BLaER1 (cell line): ENCODE results near the gene PTGIS.

ENCODE experiments used
- H3K27ac ChIP-seq: shearing (Covaris generic); formaldehyde crosslinking; 2 replicates; pipeline ENCODE4 v1.8.1; 2022
- H3K27me3 ChIP-seq: shearing (Covaris generic); formaldehyde crosslinking; 2 replicates; pipeline ENCODE4 v1.8.1; 2022
- H3K36me3 ChIP-seq: shearing (Covaris generic); formaldehyde crosslinking; 2 replicates; pipeline ENCODE4 v1.8.1; 2022
- H3K4me1 ChIP-seq: shearing (Covaris generic); formaldehyde crosslinking; 2 replicates; pipeline ENCODE4 v1.8.1; 2022
- H3K4me2 ChIP-seq: shearing (Covaris generic); formaldehyde crosslinking; 2 replicates; pipeline ENCODE4 v1.8.1; 2022
- H3K4me3 ChIP-seq: shearing (Covaris generic); formaldehyde crosslinking; 2 replicates; pipeline ENCODE4 v1.8.1; 2022
- H3K9ac ChIP-seq: shearing (Covaris generic); formaldehyde crosslinking; 2 replicates; pipeline ENCODE4 v1.8.1; 2022
- H3K9me3 ChIP-seq: shearing (Covaris generic); formaldehyde crosslinking; 2 replicates; pipeline ENCODE4 v1.8.1; 2022
- H4K20me1 ChIP-seq: shearing (Covaris generic); formaldehyde crosslinking; 2 replicates; pipeline ENCODE4 v1.8.1; 2022
- Cebpa-rat ChIP-seq: shearing (Covaris generic); IDR thresholded peaks from 2 replicates; pipeline ENCODE4 v1.8.1; 2022

PTGIS gene

GRCh38 chr20:49478266-49478665, 89.7 kb downstream of the PTGIS start:
- Histone ChIP-seq H3K9me3 (no peaks in the 10 kb centered on the region), H3K36me3 (no peaks in the 10 kb centered on the region), H3K4me2 (no peak overlapping the region), H3K4me3 (no peak overlapping the region), H3K4me1 (no peaks in the 10 kb centered on the region), H3K27ac (no peak overlapping the region), H4K20me1 (peaks cover 25% of the 10 kb centered on the region; the same call in 1 of the 2 replicates), H3K9ac (no peak overlapping the region), H3K27me3 (peaks cover 12% of the 10 kb centered on the region)
- TF ChIP-seq Cebpa-rat, result no peak

GRCh38 chr20:49477200-49477599, 90.7 kb downstream of the PTGIS start:
- TF ChIP-seq Cebpa-rat, result no peak
- Histone ChIP-seq H3K9ac (no peak overlapping the region), H3K27me3 (0 out of 2 replicates have a peak, but pooled peaks cover 3% of the 10 kb centered on the region), H3K9me3 (no peaks in the 10 kb centered on the region), H3K4me3 (no peak overlapping the region), H3K4me2 (no peak overlapping the region), H3K4me1 (no peaks in the 10 kb centered on the region), H3K36me3 (no peaks in the 10 kb centered on the region), H4K20me1 (peaks cover 21% of the 10 kb centered on the region; the same call in 1 of the 2 replicates), H3K27ac (no peak overlapping the region)

GRCh38 chr20:49476016-49476355, 92.0 kb downstream of the PTGIS start:
- Histone ChIP-seq H3K4me3 (no peak overlapping the region), H3K9me3 (no peaks in the 10 kb centered on the region), H3K27ac (no peak overlapping the region), H3K9ac (no peak overlapping the region), H3K27me3 (no peaks in the 10 kb centered on the region), H3K4me1 (no peaks in the 10 kb centered on the region), H4K20me1 (peaks cover 12% of the 10 kb centered on the region; the same call in 1 of the 2 replicates), H3K36me3 (no peaks in the 10 kb centered on the region), H3K4me2 (no peak overlapping the region)
- TF ChIP-seq Cebpa-rat, result no peak

- TF ChIP-seq Cebpa-rat, result no peak
- Histone ChIP-seq H3K4me3 (no peak overlapping the region), H3K9ac (no peak overlapping the region), H3K36me3 (no peaks in the 10 kb centered on the region), H3K9me3 (no peaks in the 10 kb centered on the region), H3K4me2 (no peak overlapping the region), H4K20me1 (peaks cover 7% of the 10 kb centered on the region; the same call in 1 of the 2 replicates), H3K27ac (no peak overlapping the region), H3K4me1 (no peaks in the 10 kb centered on the region), H3K27me3 (no peaks in the 10 kb centered on the region)
Observed at GRCh38 chr20:49475292-49476015, 92.5 kb downstream of the PTGIS start.

GRCh38 chr20:49471397-49471796, 96.5 kb downstream of the PTGIS start:
- H3K27me3 ChIP-seq, result no peaks in the 10 kb centered on the region
- H3K27ac ChIP-seq, result no peak overlapping the region
- no peaks in the 10 kb centered on the region for H3K9me3 ChIP-seq
- no peak overlapping the region for H3K4me3 ChIP-seq
- no peak overlapping the region for H3K9ac ChIP-seq
- no peak overlapping the region for H3K4me2 ChIP-seq
- no peaks in the 10 kb centered on the region for H4K20me1 ChIP-seq
- TF ChIP-seq Cebpa-rat, result no peak
- H3K36me3 ChIP-seq, result no peaks in the 10 kb centered on the region
- H3K4me1 ChIP-seq, result no peaks in the 10 kb centered on the region

GRCh38 chr20:49470922-49471321, 97.0 kb downstream of the PTGIS start:
- Histone ChIP-seq H3K4me2 (no peak overlapping the region), H3K36me3 (no peaks in the 10 kb centered on the region), H3K9me3 (no peaks in the 10 kb centered on the region), H3K4me3 (no peak overlapping the region), H3K9ac (no peak overlapping the region), H4K20me1 (no peaks in the 10 kb centered on the region), H3K4me1 (no peaks in the 10 kb centered on the region), H3K27ac (no peak overlapping the region), H3K27me3 (no peaks in the 10 kb centered on the region)
- no peak for TF ChIP-seq Cebpa-rat

GRCh38 chr20:49469060-49469459, 98.9 kb downstream of the PTGIS start:
- Histone ChIP-seq H3K4me1 (no peaks in the 10 kb centered on the region), H3K9ac (no peak overlapping the region), H3K27ac (no peak overlapping the region), H3K4me2 (no peak overlapping the region), H4K20me1 (no peaks in the 10 kb centered on the region), H3K36me3 (no peaks in the 10 kb centered on the region), H3K27me3 (no peaks in the 10 kb centered on the region), H3K4me3 (no peak overlapping the region), H3K9me3 (no peaks in the 10 kb centered on the region)
- no peak for TF ChIP-seq Cebpa-rat

- Histone ChIP-seq H4K20me1 (no peaks in the 10 kb centered on the region), H3K9ac (no peak overlapping the region), H3K4me1 (no peaks in the 10 kb centered on the region), H3K9me3 (no peaks in the 10 kb centered on the region), H3K4me3 (no peak overlapping the region), H3K27ac (no peak overlapping the region), H3K4me2 (no peak overlapping the region), H3K36me3 (no peaks in the 10 kb centered on the region), H3K27me3 (no peaks in the 10 kb centered on the region)
- no peak for TF ChIP-seq Cebpa-rat
Observed at GRCh38 chr20:49468412-49468811, 99.5 kb downstream of the PTGIS start.

- no peak overlapping the region for H3K4me3 ChIP-seq
- H3K27me3 ChIP-seq, result no peaks in the 10 kb centered on the region
- no peak overlapping the region for H3K9ac ChIP-seq
- no peaks in the 10 kb centered on the region for H3K36me3 ChIP-seq
- H4K20me1 ChIP-seq, result no peaks in the 10 kb centered on the region
- H3K4me1 ChIP-seq, result no peaks in the 10 kb centered on the region
- no peak overlapping the region for H3K4me2 ChIP-seq
- H3K9me3 ChIP-seq, result no peaks in the 10 kb centered on the region
- H3K27ac ChIP-seq, result no peak overlapping the region
- TF ChIP-seq Cebpa-rat, result no peak
Observed at GRCh38 chr20:49466114-49466912, 101.6 kb downstream of the PTGIS start.

GRCh38 chr20:49464556-49464955, 103.4 kb downstream of the PTGIS start:
- no peak overlapping the region for H3K9ac ChIP-seq
- H3K27ac ChIP-seq, result no peak overlapping the region
- H3K9me3 ChIP-seq, result no peaks in the 10 kb centered on the region
- no peaks in the 10 kb centered on the region for H4K20me1 ChIP-seq
- H3K4me1 ChIP-seq, result no peaks in the 10 kb centered on the region
- H3K4me3 ChIP-seq, result no peak overlapping the region
- H3K4me2 ChIP-seq, result no peak overlapping the region
- no peaks in the 10 kb centered on the region for H3K27me3 ChIP-seq
- no peaks in the 10 kb centered on the region for H3K36me3 ChIP-seq
- TF ChIP-seq Cebpa-rat, result no peak
